Astrocyte (in vitro differentiated cells and primary cell): Measurements from ENCODE around the gene IL3RA. TPM values are rescaled to one million over a fixed set of nuclear protein-coding genes. Genes with fewer than 3 reads are reported as not detected.

Experiments used
- DNase-seq: peaks from one replicate; pipeline ENCODE4 v3.0.0-alpha.2; 2010; ENCODE audit warnings: low read depth
- FAIRE-seq: peaks from 2 replicates; lab custom pipeline; 2011; peaks lifted over from hg19 to GRCh38; lab: Jason Lieb, UNC
- H2AFZ ChIP-seq: 2 replicates; pipeline ENCODE4 v1.6.0; 2012; ENCODE audit warnings: low read depth, low read length, inconsistent platforms
- H3K27ac ChIP-seq: 2 replicates; pipeline ENCODE4 v1.5.1; 2011; ENCODE audit warnings: low read depth, low read length, inconsistent platforms
- H3K27me3 ChIP-seq: 2 replicates; pipeline ENCODE4 v1.6.0; 2011; ENCODE audit warnings: low read length, inconsistent platforms; ENCODE audit not compliant: insufficient read depth
- H3K36me3 ChIP-seq: 2 replicates; pipeline ENCODE4 v1.5.1; 2011; ENCODE audit warnings: low read length, inconsistent platforms; ENCODE audit not compliant: insufficient read depth
- H3K4me1 ChIP-seq: 2 replicates; pipeline ENCODE4 v1.5.1; 2011; ENCODE audit warnings: low read length, inconsistent platforms; ENCODE audit not compliant: insufficient read depth
- H3K4me2 ChIP-seq: 2 replicates; pipeline ENCODE4 v1.6.0; 2012; ENCODE audit warnings: low read length, inconsistent platforms
- H3K4me3 ChIP-seq: 2 replicates; pipeline ENCODE4 v1.5.1; 2011; ENCODE audit warnings: low read depth, mild to moderate bottlenecking, low read length, inconsistent platforms; ENCODE audit not compliant: insufficient read depth
- H3K79me2 ChIP-seq: 2 replicates; pipeline ENCODE4 v1.6.0; 2012; ENCODE audit warnings: mild to moderate bottlenecking, low read length, inconsistent platforms; ENCODE audit not compliant: insufficient read depth
- H3K9ac ChIP-seq: 2 replicates; pipeline ENCODE4 v1.6.0; 2012; ENCODE audit warnings: mild to moderate bottlenecking, low read length, inconsistent platforms
- H3K9me3 ChIP-seq: 2 replicates; pipeline ENCODE4 v1.5.1; 2012; ENCODE audit warnings: low read depth, mild to moderate bottlenecking, low read length, inconsistent platforms; ENCODE audit not compliant: insufficient read depth
- H4K20me1 ChIP-seq: 2 replicates; pipeline ENCODE4 v1.6.0; 2012; ENCODE audit warnings: low read length, inconsistent platforms; ENCODE audit not compliant: insufficient read depth
- H3K27ac Mint-ChIP-seq: one replicate; pipeline ENCODE4 v1.8.0; 2021; ENCODE audit warnings: mild to moderate bottlenecking, mixed read lengths; ENCODE audit not compliant: unreplicated experiment
- H3K27me3 Mint-ChIP-seq: one replicate; pipeline ENCODE4 v1.8.0; 2021; ENCODE audit warnings: low read depth, mixed read lengths; ENCODE audit not compliant: unreplicated experiment
- H3K36me3 Mint-ChIP-seq: one replicate; pipeline ENCODE4 v1.8.0; 2021; ENCODE audit warnings: low read depth, mixed read lengths; ENCODE audit not compliant: unreplicated experiment
- H3K4me1 Mint-ChIP-seq: one replicate; pipeline ENCODE4 v1.8.0; 2021; ENCODE audit warnings: low read depth, mixed read lengths; ENCODE audit not compliant: unreplicated experiment
- H3K4me3 Mint-ChIP-seq: one replicate; pipeline ENCODE4 v1.8.0; 2021; ENCODE audit warnings: mild to moderate bottlenecking, moderate library complexity, mixed read lengths; ENCODE audit not compliant: unreplicated experiment
- H3K9me3 Mint-ChIP-seq: one replicate; pipeline ENCODE4 v1.8.0; 2021; ENCODE audit warnings: mild to moderate bottlenecking, mixed read lengths; ENCODE audit not compliant: unreplicated experiment
- CTCF ChIP-seq: IDR thresholded peaks from 2 replicates; pipeline ENCODE4 v1.5.1; 2011; ENCODE audit warnings: low read depth, mild to moderate bottlenecking, inconsistent platforms, low read length, moderate library complexity; ENCODE audit not compliant: insufficient read depth
- EZH2 ChIP-seq: IDR thresholded peaks from 2 replicates; pipeline ENCODE4 v1.6.1; 2012; ENCODE audit warnings: mild to moderate bottlenecking, low read length, inconsistent platforms; ENCODE audit not compliant: insufficient read depth
- microRNA-seq: library from miRNA; unstranded; fragments of <30 nt; microRNA quantifications from one replicate; pipeline ENCODE4 v1.2.0, GENCODE V29; 2020
- total RNA-seq: library from RNA; stranded (reverse); gene quantifications from 2 replicates; pipeline ENCODE4 v1.2.1, GENCODE V29; 2021

Gene IL3RA
- total RNA-seq, 1 donor from 2014 or later, result not detected

- H3K4me3 Mint-ChIP-seq, result no peak overlapping the region
- H3K27ac ChIP-seq, result no peak overlapping the region
- H3K27me3 Mint-ChIP-seq, result no peaks in the 10 kb centered on the region
- no peak overlapping the region for H3K27ac Mint-ChIP-seq
- peaks cover 4% of the 10 kb centered on the region for H4K20me1 ChIP-seq
- no peaks in the 10 kb centered on the region for H3K27me3 ChIP-seq
- peaks cover 3% of the 10 kb centered on the region for H3K9me3 ChIP-seq
- no peaks in the 10 kb centered on the region for H3K4me1 Mint-ChIP-seq
- no peak overlapping the region for H3K4me3 ChIP-seq
- peaks cover 9% of the 10 kb centered on the region for H3K36me3 Mint-ChIP-seq
- H2AFZ ChIP-seq, result no peak overlapping the region
- H3K4me1 ChIP-seq, result no peaks in the 10 kb centered on the region
- H3K36me3 ChIP-seq, result no peaks in the 10 kb centered on the region
- TF ChIP-seq EZH2, result no peak
- TF ChIP-seq CTCF, result no peak
- no peak overlapping the region for H3K9ac ChIP-seq
- no peak overlapping the region for H3K4me2 ChIP-seq
- FAIRE-seq (no peak), DNase-seq (no peak)
- H3K79me2 ChIP-seq, result no peaks in the 10 kb centered on the region
- H3K9me3 Mint-ChIP-seq, result peaks cover 9% of the 10 kb centered on the region
Observed at GRCh38 chrX:1427756-1428155, 91.2 kb downstream of the IL3RA start.

- DNase-seq, result no peak
- H3K36me3 Mint-ChIP-seq, result peaks cover 9% of the 10 kb centered on the region
- no peaks in the 10 kb centered on the region for H4K20me1 ChIP-seq
Observed at GRCh38 chrX:1430451-1430850, 93.9 kb downstream of the IL3RA start.

More at GRCh38 chrX:1430451-1430850, 93.9 kb downstream of the IL3RA start:
- TF ChIP-seq EZH2, result no peak
- no peak for TF ChIP-seq CTCF
- H3K27me3 Mint-ChIP-seq, result no peaks in the 10 kb centered on the region
- no peaks in the 10 kb centered on the region for H3K9me3 ChIP-seq
- no peak overlapping the region for H3K4me3 Mint-ChIP-seq
- no peak overlapping the region for H3K27ac ChIP-seq
- H3K4me3 ChIP-seq, result no peak overlapping the region
- H3K4me1 Mint-ChIP-seq, result no peaks in the 10 kb centered on the region
- H3K79me2 ChIP-seq, result no peaks in the 10 kb centered on the region
- H3K4me1 ChIP-seq, result no peaks in the 10 kb centered on the region
- H3K36me3 ChIP-seq, result no peaks in the 10 kb centered on the region
- H3K27me3 ChIP-seq, result no peaks in the 10 kb centered on the region
- FAIRE-seq, result no peak
- no peak overlapping the region for H3K9ac ChIP-seq
- H3K27ac Mint-ChIP-seq, result no peak overlapping the region
- no peak overlapping the region for H3K4me2 ChIP-seq
- H3K9me3 Mint-ChIP-seq, result peaks cover 2% of the 10 kb centered on the region
- H2AFZ ChIP-seq, result no peak overlapping the region

Small RNAs within 50 kb of the gene (microRNA-seq; reads per million reads assigned to microRNA genes)
- not detected for gene MIR3690

Other genes starting within 250 kb of the IL3RA start
- not detected in 2 replicates for gene CRLF2, start 124.1 kb upstream of the IL3RA start, total RNA-seq
- 0.29 and 0.52 TPM in 2 replicates for gene CSF2RA, start 68.0 kb upstream of the IL3RA start, total RNA-seq
- 290 and 345 TPM in 2 replicates for gene SLC25A6, start 55.3 kb downstream of the IL3RA start, total RNA-seq
- 22.1 and 26.5 TPM in 2 replicates for gene ASMTL, start 116.1 kb downstream of the IL3RA start, total RNA-seq
- not detected in 2 replicates for gene P2RY8, start 200.4 kb downstream of the IL3RA start, total RNA-seq